HPDE6-E6E7 (cell line): ENCODE data around the gene HIVEP3.

Experiments
- DNase-seq: peaks from one replicate; pipeline ENCODE4 v3.0.0; 2011; ENCODE audit warnings: missing footprints; ENCODE audit errors: extremely low spot score

HIVEP3 gene

GRCh38 chr1:41848216-41848952, 70.3 kb downstream of the HIVEP3 start:
- DNase-seq: no peak

- DNase-seq: no peak
These were observed 71.0 kb downstream of the HIVEP3 start for GRCh38 chr1:41847733-41848132.

- DNase-seq: no peak
These were observed 71.9 kb downstream of the HIVEP3 start for GRCh38 chr1:41846625-41847405.

GRCh38 chr1:41844781-41845272, 73.9 kb downstream of the HIVEP3 start:
- DNase-seq: no peak

- no peak for DNase-seq
These were observed 74.5 kb downstream of the HIVEP3 start for GRCh38 chr1:41844255-41844654.

GRCh38 chr1:41842993-41843755, 75.5 kb downstream of the HIVEP3 start:
- DNase-seq: no peak

GRCh38 chr1:41842326-41842725, 76.4 kb downstream of the HIVEP3 start:
- no peak for DNase-seq

- DNase-seq: no peak
These were observed 78.0 kb downstream of the HIVEP3 start for GRCh38 chr1:41840592-41841246.

GRCh38 chr1:41838266-41838665, 80.5 kb downstream of the HIVEP3 start:
- no peak for DNase-seq

- DNase-seq: no peak
These were observed 81.0 kb downstream of the HIVEP3 start for GRCh38 chr1:41837691-41838090.

GRCh38 chr1:41835485-41835884, 83.2 kb downstream of the HIVEP3 start:
- no peak for DNase-seq

GRCh38 chr1:41833519-41834000, 85.2 kb downstream of the HIVEP3 start:
- no peak for DNase-seq

- DNase-seq: no peak
These were observed 88.0 kb downstream of the HIVEP3 start for GRCh38 chr1:41830726-41831125.

GRCh38 chr1:41827991-41828570, 90.6 kb downstream of the HIVEP3 start:
- no peak for DNase-seq

- no peak for DNase-seq
These were observed 95.3 kb downstream of the HIVEP3 start for GRCh38 chr1:41823471-41823870.

GRCh38 chr1:41822866-41823265, 95.9 kb downstream of the HIVEP3 start:
- no peak for DNase-seq

GRCh38 chr1:41819843-41820242, 98.9 kb downstream of the HIVEP3 start:
- DNase-seq: no peak

GRCh38 chr1:41819069-41819468, 99.7 kb downstream of the HIVEP3 start:
- DNase-seq: no peak

- DNase-seq: no peak
These were observed 102.7 kb downstream of the HIVEP3 start for GRCh38 chr1:41816061-41816460.

GRCh38 chr1:41813755-41814745, 104.7 kb downstream of the HIVEP3 start:
- no peak for DNase-seq
